Duodenal mucosa (tissue), 2 donors: ENCODE measurements around the gene MEX3C.

Experiments
- H3K27ac ChIP-seq: one replicate; pipeline ENCODE4 v1.7.0; 2013; ENCODE audit warnings: low read depth, low read length
- H3K27me3 ChIP-seq, 2 donors: one replicate each; pipeline ENCODE4 v1.7.0; 2013; ENCODE audit warnings: low read length in 2 of 2, control low read depth in 1 of 2; ENCODE audit not compliant: insufficient read depth in 2 of 2, control insufficient read depth in 1 of 2
- H3K36me3 ChIP-seq, 2 donors: one replicate each; pipeline ENCODE4 v1.7.0; 2013; ENCODE audit warnings: low read length in 2 of 2, control low read depth in 1 of 2; ENCODE audit not compliant: insufficient read depth in 2 of 2, control insufficient read depth in 1 of 2
- H3K4me1 ChIP-seq, 2 donors: one replicate each; pipeline ENCODE4 v1.7.0; 2013; ENCODE audit warnings: low read length in 2 of 2, control low read depth in 1 of 2; ENCODE audit not compliant: insufficient read depth in 2 of 2, control insufficient read depth in 1 of 2
- H3K4me3 ChIP-seq, 2 donors: one replicate each; pipeline ENCODE4 v1.7.0; 2013; ENCODE audit warnings: low read length in 2 of 2, low read depth in 1 of 2
- H3K9ac ChIP-seq, 2 donors: one replicate each; pipeline ENCODE4 v1.7.0; 2013; ENCODE audit warnings: low read length in 2 of 2, low read depth in 1 of 2
- H3K9me3 ChIP-seq, 2 donors: one replicate each; pipeline ENCODE4 v1.7.0; 2013; ENCODE audit warnings: low read length in 2 of 2, control low read depth in 1 of 2; ENCODE audit not compliant: control insufficient read depth in 1 of 2

Gene MEX3C

DNA sequence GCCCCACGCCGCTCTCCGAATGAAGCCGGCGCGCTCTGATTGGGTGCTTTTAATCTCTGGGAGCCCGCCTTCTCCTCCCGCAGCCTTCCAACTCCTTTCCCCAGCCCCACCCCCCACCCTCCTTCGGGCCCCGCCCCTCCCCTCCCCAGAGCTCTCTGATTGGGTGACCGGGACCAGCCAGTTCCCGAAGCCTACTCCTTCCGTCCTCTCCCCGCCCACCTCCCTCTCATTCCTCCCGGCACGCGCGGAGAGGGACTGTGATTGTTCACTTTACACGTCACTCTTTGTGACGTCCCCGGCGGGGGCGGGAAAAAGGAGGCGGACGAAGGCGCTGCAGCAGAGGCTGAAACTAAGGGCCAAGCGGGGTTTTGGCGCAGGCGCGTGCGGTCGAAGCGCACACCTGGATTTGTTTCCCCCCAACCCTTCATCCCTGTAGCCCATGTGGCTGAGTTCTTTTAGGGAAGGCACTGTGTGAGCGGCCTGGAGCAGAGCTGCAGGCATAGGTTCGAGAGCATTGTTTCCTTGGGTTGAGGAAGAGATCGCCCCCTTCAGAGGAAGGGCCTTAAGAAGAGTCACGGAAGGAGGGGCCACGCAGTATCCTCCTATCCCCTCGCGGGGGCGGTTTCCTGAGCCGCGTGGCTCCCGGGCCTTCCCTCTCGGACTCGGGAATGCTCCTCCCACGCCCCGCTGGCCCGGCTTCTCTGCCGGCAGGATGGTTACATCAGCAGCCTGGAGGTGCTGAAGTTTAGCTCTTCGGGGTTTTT is at the start of gene MEX3C:
Gene MEX3C (minus strand): TSS at position 21 of the 764 bp plus-strand sequence. CDS start 361 bp downstream, outside the sequence.
- peak within 1 kb of the TSS; percentile 85 to 97 for H3K4me3 ChIP-seq

DNA sequence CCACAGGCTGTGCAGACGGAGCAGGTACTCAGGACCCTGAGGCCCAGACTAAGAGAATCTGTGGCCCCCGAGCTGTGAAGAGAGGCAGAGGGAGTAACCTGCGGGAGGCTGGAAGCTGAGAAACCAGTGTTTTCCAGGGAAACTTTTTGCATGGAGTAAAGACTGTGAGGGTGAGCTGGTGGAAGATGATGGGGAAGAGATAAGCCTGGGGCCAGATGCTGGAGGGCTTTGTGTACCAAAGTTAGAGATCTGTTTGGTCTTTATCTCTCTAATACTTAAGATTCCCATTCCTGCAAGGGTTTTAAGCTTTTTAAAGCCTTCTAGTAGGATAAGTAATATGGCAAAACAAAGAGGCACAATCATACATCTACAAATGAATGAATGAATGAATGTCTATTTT is 43.7 kb upstream of the MEX3C start:
- Histone ChIP-seq H3K9me3 (no peaks in the 10 kb centered on the region), H3K27me3 (no peaks in the 10 kb centered on the region), H3K4me3 (no peak overlapping the region), H3K4me1 (no peaks in the 10 kb centered on the region), H3K27ac (no peak overlapping the region), H3K9ac (no peak overlapping the region), H3K36me3 (no peaks in the 10 kb centered on the region)

More for the DNA sequence above, at the start of gene MEX3C:
- H3K27ac ChIP-seq, result peak within 1 kb of the TSS; percentile 96
- peaks cover 22 to 27% of the 10 kb centered on the region in 2 donors for H3K4me1 ChIP-seq
- no peaks in the 10 kb centered on the region for H3K27me3 ChIP-seq
- no peaks in the 10 kb centered on the region for H3K36me3 ChIP-seq
- no peaks in the 10 kb centered on the region for H3K9me3 ChIP-seq
- H3K9ac ChIP-seq, result peak within 1 kb of the TSS; percentile 88 to 97

DNA sequence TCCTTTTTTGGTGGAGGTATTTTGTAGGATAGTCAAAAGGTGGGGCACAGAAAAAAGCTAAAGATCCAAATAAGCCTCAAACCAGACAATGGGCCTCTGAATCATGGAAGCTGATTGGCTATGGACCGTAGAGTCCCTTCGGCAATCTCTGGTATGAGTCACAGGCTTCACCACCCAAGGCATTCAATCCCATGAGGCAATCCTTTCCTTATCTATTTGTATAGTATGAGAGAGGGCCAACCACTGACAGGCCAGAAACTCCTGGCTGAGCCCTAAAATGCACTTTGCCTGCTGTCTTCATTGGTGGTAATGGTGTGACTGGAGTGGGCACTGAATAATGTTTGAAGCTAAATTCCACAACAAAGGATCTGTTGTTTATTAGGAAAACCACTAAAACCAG is 38.7 kb upstream of the MEX3C start:
- no peaks in the 10 kb centered on the region for H3K36me3 ChIP-seq
- H3K4me3 ChIP-seq, result no peak overlapping the region
- H3K9me3 ChIP-seq, result no peaks in the 10 kb centered on the region
- no peaks in the 10 kb centered on the region for H3K4me1 ChIP-seq
- no peak overlapping the region for H3K27ac ChIP-seq
- H3K27me3 ChIP-seq, result no peaks in the 10 kb centered on the region
- no peak overlapping the region for H3K9ac ChIP-seq

DNA sequence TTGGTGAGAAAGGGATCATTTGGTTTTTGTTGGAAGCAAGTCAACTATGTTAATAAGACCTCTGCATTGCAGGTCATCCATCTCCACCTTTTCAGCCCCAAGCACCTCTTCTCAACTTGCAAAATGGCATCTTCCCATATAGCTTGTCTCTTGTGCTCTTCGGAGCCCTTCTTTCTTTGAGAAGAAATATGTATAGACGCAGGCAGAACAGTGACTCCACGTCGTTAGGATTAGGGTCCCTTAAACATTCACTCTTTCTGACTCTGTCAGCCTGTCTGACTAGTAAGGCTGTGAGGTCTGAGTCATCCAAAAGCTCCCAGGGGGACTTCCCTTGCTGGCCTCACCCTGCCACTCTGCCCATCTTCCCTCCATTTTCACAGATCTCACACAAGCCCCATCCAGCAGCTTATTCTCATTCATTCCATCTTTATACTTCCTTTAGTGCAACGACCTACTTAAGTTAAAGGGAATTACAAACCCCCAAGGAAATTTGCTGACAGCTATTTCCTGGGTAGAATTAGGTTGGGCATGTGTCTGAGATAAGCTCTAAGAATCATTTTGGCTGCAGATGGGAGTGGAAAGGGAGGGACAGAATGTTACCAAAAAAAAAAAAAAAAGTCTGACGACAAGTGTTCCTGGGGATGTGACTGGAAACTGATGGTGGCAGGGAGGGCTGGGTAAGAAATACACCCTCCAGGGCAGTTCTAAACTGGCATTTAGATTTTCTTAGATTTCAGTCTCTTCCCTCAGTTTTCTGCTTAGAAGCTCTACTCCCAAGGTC is 37.7 kb upstream of the MEX3C start:
- no peak overlapping the region for H3K4me3 ChIP-seq
- no peaks in the 10 kb centered on the region for H3K4me1 ChIP-seq
- no peaks in the 10 kb centered on the region for H3K27me3 ChIP-seq
- H3K9me3 ChIP-seq, result no peaks in the 10 kb centered on the region
- no peak overlapping the region for H3K27ac ChIP-seq
- H3K36me3 ChIP-seq, result no peaks in the 10 kb centered on the region
- H3K9ac ChIP-seq, result no peak overlapping the region

DNA sequence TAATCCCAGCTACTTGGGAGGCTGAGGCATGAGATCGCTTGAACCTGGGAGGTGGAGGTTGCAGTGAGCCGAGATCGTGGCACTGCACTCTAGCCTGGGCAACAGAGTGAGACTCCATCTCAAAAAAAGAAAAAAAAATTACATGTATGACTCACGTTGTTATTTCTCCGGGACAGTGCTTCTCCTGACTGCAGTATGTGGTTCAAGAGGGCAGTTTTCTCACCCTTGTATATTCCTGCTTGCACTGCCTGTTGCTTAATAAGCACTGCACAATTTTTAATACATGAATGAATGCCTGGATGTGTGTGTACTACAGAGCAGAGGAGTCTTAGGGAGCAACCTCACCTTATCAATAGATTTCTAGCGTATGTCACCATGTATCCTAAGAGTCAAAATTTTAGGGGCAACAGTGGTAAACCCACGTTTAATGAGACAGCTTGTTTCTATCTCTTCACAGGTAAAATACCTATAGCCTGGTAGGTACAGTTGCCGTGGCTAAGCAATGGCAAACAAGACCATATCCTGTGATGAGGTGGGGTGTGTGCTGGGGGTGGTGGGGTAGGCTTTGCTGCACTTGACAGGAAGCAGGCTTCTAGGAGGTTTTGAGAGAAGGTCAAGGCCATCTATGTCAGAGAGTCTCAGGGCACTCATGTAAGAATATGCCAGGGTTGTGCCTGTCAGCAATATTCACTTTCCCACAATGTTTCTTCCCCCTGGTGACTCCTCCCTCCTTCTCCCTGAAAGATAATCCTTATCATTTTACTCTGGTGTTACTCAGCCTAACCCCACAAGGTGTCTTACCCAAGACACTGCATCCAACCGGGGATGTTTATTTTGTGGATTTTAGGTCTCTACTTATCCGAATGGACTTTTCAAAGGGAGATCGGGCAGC is 36.9 kb upstream of the MEX3C start:
- H3K9ac ChIP-seq, result no peak overlapping the region
- no peaks in the 10 kb centered on the region for H3K27me3 ChIP-seq
- H3K36me3 ChIP-seq, result no peaks in the 10 kb centered on the region
- H3K9me3 ChIP-seq, result no peaks in the 10 kb centered on the region
- no peak overlapping the region for H3K27ac ChIP-seq
- no peaks in the 10 kb centered on the region for H3K4me1 ChIP-seq
- no peak overlapping the region for H3K4me3 ChIP-seq

DNA sequence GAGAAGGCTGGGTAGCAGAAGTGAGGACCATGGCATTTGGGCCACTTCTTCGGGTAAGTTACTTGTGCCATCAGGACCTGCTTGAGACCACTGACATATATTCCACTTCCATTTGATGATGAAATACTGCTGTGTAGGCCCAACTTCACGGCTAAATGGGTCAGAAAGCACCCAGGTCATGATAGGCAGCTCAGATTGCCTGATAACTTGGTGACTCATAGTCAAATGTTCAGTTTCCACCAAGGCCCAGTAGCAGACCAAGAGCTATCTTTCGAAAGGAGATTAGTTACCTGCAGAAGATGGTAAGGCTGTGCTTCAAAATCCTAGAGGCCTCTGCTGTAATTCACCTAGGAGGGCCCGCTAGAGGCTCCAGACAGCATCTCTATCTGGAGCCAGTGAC is 31.8 kb upstream of the MEX3C start:
- H3K27ac ChIP-seq, result no peak overlapping the region
- no peaks in the 10 kb centered on the region for H3K4me1 ChIP-seq
- H3K4me3 ChIP-seq, result no peak overlapping the region
- H3K27me3 ChIP-seq, result no peaks in the 10 kb centered on the region
- no peaks in the 10 kb centered on the region for H3K9me3 ChIP-seq
- no peaks in the 10 kb centered on the region for H3K36me3 ChIP-seq
- H3K9ac ChIP-seq, result no peak overlapping the region

DNA sequence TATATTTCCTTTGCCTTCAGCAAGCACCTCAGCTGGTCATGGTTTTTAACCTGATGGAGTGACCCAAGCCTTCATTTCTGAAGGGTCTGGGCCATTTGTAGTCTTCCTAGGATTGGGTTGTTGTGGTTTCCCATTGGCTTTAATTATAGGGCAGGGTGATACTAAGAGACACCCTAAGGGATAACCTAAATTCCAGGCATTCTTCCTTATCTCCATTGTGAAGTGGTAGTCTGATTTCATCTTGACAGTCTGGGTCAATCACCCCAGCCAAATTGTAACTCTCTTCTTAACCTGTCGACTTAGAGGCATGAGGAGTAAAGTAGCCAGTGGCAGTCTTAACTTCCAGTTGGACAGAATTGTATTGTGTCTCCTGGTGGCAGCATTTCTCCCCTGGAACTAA is 30.2 kb upstream of the MEX3C start:
- H3K4me1 ChIP-seq, result no peaks in the 10 kb centered on the region
- H3K9me3 ChIP-seq, result no peaks in the 10 kb centered on the region
- no peaks in the 10 kb centered on the region for H3K36me3 ChIP-seq
- no peaks in the 10 kb centered on the region for H3K27me3 ChIP-seq
- H3K4me3 ChIP-seq, result no peak overlapping the region
- H3K9ac ChIP-seq, result no peak overlapping the region
- no peak overlapping the region for H3K27ac ChIP-seq

DNA sequence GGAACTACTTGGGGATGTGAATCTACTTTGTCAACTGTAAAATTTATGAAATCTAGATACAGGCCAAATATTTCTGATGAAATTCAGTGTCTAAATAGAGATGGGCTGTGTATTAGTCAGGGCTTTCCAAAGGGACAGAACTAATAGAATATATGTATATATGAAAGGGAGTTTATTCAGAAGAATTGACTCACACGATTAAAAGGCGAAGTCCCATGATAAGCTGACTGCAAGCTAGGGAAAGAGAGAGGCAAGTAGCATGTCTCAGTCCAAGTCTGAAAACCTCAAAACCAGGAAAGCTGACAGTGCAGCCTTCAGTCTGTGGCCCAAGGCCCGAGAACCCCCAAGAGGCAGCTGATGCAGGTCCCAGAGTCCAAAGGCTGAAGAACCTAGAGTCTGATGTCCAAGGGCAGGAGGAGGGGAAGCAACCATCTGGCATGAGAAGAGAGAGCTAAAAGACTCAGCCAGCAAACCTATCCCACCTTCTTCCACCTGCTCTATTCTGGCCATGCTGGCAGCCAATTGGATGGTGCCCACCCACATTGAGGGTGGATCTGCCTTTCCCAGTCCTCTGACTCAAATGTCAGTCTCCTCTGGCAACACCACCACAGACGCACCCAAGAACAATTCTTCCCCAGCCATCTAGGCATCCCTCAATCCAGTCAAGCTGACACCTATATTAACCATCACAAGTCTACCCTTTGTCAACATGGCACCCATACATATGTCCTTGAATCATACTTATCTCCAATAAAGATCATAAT is 29.3 kb upstream of the MEX3C start:
- Histone ChIP-seq H3K27me3 (no peaks in the 10 kb centered on the region), H3K9ac (no peak overlapping the region), H3K4me1 (no peaks in the 10 kb centered on the region), H3K9me3 (no peaks in the 10 kb centered on the region), H3K36me3 (no peaks in the 10 kb centered on the region), H3K27ac (no peak overlapping the region), H3K4me3 (no peak overlapping the region)

DNA sequence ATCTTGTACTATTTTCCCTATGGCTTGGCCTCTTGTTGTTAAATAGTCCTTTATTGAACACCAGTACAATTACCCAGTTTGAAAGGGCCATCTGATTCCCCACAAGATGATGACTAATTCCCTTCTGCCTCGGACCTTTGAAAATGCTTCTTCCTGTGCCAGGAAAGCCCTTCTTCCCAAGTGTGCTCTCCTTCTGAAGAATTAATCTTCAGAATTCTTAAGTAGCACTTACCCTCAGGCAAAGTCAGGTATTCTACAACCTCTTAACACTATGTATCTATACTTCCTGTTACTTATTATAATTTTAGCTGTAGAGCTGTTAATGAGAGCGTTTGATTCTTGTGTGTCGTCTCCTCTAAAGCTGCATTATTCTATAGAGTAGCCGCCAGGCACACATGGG is 28.6 kb upstream of the MEX3C start:
- no peaks in the 10 kb centered on the region for H3K27me3 ChIP-seq
- no peak overlapping the region for H3K27ac ChIP-seq
- H3K4me3 ChIP-seq, result no peak overlapping the region
- H3K9me3 ChIP-seq, result no peaks in the 10 kb centered on the region
- H3K4me1 ChIP-seq, result no peaks in the 10 kb centered on the region
- H3K36me3 ChIP-seq, result no peaks in the 10 kb centered on the region
- no peak overlapping the region for H3K9ac ChIP-seq
